Activated CD4-positive, alpha-beta T cell treated with anti-CD3 and anti-CD28 coated beads, Interleukin-2, Interleukin-4, amounts not matched to agents 100 ng/mL and 50 ng/mL, durations not matched to agents 16 hours and 8 hours (primary cell): ENCODE results near the gene NEGR1.

ENCODE experiments used
- DNase-seq: peaks from one replicate; pipeline ENCODE4 v3.0.0-alpha.2; 2020; ENCODE audit warnings: low spot score

Gene NEGR1

DNA sequence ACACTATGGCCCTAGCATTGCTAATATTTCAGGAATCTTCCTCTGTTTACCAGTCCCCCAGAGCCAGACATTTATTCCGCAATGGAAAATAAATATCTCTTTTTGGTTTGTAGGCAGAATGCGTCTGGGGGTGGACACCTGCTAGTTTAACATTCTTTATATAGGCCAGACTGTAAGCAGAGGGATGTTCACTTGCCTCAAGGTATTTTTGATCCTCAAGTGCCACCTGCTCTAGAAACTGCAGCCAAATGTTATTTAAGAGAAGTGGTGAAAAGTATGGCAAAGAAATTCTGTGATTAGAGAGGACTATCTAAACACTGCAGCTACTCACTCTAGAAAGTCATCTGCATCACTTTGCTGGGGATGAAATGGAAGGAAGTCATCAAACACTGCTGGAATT, 164.7 kb downstream of the NEGR1 start:
- no peak for DNase-seq

DNA sequence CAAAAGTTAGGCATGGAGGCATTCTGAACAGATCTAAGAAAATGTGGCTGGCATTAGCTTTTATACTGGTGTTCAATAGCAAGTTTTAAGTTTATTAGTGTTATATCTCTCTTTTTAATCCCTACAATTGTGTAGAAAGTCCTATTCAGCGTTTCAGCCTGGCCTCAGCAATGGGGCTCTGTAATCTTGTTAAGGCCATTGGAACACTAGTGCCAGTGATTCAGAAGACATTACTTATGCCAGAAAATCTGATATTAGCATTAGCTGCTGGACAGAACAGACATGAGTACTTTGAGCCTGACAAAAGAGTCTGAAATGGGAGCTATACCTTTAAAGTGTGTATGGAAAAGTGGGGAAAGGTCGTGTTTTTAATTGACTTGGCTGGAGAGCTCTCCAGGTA, 167.0 kb downstream of the NEGR1 start:
- no peak for DNase-seq

DNA sequence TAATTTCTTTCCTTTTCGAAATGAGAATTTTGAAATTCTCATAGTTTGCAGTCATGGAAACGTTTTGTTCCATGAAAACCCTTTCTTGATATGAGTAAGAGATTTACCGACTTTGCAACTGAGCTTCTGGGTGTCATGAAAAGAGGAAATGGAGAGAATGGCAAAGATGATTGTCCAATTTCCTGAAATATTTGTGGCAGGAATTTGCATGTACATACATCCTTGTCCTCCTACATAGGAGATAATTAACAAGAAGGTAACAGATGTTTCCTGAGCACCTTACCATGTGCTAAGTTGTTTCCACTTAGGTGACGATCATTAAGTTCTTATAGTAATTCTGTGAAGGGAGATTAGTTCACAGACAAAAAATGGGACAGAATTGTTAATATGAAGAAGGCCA, 170.7 kb downstream of the NEGR1 start:
- DNase-seq, result no peak

DNA sequence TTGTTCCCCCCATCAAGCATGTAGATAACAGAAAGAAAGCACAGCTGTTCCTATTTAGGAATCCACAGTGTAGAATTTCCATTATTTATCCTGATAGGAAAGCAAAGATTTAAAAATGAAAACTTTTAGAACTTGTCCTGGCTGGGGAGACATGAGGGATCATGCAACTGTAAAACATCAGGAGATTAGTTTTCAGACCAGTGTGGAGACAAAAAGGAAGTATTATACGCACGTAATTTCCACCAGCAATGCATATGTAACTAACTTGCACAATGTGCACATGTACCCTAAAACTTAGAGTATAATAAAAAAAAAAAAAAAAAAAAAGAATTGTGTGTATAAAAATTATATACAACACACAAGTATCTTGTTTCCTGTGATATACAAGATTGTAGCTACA, 172.4 kb downstream of the NEGR1 start:
- DNase-seq, result no peak

DNA sequence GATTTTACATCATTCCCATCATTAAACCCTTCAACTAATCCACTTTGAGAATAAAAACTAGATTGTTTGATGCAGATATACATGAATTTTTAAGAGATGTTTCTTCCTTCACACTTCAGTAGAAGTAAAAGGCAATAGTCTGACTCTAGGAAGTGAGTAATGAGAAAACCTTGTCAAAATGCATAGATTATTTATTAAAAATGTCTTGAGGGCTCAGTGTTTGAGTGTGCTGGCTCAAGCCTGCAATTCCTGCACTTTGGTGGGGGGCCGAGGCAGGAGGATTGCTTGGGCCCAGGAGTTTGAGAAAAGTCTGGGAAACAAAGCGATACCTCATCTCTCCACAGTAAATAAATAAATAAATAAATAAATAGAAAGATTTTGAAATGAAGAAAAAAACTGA, 177.1 kb downstream of the NEGR1 start:
- no peak for DNase-seq

DNA sequence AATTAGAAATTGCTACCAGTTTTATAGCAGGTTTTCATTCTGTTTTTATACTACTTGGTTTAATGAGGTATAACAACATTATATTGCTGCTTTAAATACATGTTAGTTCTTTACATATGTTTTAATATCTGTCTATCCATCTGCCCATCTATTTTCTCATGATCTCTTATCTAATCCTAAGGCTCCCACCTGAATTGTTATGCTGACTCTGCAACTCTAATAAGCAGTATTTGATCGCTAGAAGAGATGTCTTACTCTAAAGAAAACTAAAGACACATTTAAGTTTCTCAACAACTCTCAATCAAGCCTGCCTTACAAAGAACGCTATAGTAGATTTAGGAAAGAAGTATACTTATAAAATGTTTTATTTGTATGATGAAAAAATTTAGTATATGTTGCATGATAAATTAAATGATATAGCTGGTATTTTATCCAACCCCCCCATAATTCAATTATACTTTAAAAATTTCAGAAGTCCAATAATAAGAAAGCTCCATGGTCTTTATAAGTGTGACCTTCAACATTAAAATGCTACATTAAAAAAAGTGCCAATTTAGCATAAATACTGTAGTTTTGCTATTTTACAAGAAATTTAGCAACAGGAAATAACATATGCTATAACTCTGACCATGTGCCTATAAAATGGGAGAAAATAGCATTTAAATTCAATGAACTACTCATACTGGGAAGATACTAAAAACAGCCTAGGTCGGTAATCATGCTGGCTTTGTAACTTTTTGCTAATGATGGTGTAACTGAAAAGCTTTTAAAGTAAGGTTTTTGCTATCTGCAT, 180.3 kb downstream of the NEGR1 start:
- DNase-seq, result no peak

DNA sequence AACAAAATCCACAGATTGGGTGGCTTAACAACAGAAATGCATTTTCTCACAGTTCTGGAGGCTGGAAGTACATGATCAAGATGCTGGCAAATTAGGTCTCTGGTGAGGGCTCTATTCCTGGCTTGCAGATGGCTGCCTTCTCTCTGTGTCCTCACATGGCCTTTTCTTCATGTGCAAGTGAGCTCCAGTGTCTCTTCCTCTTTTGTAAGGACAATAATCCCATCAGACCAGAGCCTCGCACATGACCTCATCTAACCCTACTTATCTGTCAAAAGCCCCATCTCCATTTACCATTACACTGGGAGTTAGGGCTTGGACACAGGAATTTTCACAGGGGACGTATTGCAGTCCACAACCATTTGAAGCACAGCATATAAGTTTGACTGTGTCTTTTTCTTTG, 181.6 kb downstream of the NEGR1 start:
- DNase-seq, result no peak

DNA sequence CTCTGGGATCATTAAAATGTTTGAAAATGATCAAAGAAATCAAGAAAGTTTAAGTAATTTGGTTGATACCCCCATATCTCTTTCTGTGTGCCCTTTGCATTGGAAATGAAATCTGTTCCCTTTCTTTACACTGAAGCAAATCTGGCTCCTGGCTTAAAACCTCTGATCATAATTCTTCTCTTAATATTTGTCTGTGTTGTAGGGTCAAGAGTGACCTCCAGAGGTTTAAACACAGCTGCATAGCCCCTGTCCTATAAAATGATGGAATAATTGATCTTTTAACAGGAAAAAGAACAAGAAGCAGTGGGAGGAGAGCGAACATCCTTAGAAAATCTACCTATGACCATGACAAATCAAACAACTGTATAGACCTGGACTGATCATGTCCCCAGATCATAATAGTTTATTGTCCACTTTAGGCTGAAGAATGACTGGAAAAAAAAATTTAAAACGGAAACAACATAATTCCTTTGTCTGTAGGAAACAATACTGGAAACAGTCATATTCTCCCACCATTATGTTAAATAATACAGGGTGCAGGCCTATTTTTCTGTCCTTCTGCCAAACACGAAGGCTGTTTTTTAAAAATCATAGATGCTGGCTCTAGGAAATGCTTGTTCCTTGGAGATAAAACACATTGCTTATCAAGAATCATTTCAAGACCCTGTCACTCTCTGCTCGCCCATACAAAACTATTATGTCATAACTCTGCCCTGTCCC, 184.3 kb downstream of the NEGR1 start:
- DNase-seq, result no peak

DNA sequence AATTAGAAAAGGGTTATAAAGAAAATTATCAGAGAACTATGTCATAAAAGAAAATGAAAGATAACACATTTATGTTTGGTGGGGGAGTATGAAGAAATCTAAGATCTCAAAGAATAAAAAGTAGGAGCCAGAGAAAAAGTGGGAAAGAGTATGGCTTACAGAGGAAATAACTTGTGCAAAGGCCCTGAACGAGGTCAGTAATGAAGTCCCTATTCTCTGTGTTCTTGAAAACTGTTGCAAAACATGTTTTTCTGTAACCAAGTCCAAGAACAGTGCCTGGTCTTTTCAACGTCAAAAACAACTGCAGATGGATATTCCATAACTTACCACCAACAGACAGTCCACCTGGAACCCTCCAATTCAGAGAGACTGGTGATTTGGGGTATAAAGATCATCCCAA, 188.1 kb downstream of the NEGR1 start:
- DNase-seq, result no peak

DNA sequence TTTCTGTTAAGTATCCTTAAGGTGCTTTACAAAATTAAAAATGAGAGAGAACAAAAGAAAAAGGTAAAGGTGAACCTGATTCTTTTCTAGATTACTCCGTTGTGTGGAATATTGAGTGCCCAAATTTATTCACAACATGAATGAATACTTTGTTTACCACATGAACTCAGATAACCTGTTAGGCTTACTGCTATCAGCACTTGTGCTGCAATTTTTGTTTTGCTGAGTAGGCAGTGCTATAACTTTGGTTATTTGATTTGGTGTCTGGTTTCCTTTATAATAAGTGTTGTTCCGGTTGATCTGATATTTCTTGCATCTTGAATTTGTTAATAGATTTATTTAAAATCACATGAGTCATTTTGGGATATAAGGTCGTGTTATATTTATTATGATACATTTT, 195.9 kb downstream of the NEGR1 start:
- no peak for DNase-seq

DNA sequence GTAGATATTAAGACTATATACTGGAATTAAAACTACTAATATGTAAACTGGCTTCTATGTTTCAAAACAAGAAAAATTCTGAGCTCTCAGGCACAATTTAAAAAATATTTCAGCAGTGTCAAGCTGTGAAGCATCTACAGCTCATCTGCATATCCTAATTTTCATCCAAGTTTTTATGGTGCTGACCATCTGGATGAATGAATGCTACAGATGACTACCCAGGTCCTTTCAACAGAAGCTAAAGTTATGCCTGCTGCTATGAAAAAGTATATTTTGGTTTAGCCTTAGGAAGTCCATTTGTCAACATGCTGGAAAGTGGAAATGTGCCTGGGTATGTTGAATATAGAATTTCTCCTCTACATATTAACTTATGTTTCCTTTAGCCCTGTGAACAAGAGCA, 206.9 kb downstream of the NEGR1 start:
- no peak for DNase-seq

DNA sequence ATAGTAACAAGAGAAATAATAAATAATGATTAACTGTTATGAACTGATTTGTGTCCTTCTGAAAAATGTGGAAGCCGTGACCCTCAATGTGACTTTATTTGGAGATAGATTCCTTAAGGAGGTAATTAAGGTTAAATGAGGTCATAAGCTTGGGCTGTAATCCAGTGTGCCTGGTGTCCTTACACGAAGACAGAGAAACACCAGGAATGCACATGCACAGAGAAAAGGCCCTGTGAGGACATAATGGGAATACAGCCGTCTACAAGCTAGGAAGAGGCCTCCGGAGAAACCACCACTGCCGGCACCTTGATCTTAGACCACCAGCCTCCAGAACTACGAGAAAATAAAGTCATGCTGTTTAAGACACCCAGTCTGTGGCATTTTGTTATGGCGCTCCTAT, 215.9 kb downstream of the NEGR1 start:
- no peak for DNase-seq

DNA sequence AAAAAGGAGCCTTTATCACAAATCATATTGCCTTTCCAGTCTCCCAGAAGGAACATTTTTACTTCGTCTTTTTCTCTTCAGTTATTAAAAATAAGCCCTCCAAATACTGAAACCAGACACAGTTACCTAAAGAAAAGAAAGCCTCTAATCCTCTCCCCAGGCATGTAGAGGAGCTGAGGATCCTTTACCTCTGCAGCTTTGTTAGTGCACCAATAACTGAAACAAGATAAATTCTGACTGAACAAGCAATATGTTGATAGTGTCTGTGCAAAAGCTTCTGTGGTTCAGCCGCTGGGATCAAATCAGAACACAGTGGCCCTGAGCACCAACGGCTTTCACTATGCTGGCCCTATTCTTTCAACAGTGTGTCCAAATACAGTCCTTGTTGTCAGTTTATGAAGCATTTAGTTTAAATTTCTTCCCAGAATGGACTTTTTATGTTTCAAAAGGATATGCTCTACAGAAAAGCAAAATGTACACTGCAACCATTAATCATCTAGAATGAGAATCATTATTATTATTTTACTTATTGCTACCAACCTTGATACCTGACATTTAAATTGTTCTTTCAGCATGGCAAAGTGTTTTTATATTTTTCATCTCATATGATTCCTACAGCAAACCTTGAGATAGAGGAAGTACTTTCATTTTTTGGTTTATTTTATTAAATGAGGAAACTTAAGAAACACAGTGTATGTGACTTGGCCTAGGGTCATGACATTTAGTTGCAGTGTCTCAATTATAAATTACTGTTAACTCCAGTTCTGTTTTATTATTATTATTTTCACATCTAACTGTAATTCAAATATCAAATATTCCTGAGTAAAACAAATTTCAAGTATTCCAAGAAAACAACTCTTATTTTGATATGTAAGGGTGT, 217.9 kb downstream of the NEGR1 start:
- no peak for DNase-seq

DNA sequence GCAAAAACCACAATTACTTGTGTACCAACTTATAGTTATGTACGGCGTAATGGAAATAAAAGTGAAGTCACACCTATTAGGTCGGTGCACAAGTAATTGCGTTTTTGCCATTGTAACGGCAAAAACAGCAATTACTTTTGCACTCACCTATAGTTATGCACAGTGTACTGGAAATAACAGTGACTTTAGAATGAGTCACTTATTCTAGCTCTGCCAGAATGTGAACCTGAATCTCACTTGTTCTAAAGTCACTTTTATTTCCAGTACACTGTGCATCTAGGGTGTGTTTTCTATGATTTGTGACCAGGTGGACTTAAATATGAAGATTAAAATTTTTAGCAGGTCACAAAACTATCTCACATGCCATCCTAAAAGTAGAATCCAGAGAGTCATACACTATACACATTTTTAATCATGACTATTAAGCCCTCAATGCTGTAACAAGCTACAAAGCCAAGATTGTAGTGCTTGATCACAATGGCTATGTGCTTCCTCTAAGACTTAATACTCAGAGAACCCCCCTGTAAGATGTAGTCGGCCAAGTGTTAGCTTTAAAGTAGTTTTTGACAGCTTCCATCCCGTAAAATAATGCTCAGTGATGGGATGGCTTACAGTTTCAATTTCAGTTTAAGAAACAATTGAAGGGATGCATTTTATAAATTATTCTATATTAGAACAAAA, 218.8 kb downstream of the NEGR1 start:
- no peak for DNase-seq

DNA sequence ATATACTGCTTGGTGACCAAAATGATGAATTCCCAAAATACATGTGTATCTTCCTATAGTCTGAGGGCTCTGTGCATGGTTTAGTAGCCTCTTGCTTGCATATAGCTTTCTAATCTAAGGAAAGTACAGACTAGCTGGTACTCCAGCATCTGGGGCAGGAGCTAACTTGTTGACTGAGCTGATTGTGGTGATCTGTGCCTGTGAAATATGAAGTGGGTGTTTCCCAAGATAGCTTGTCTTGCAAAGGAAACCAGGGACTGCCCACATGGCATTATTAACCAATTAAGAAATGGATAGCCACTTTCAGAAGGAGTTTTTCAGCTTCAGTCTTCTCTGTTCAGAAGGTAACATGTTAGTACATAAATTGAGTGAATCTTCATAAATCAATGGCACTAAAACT, 219.8 kb downstream of the NEGR1 start:
- DNase-seq, result no peak

DNA sequence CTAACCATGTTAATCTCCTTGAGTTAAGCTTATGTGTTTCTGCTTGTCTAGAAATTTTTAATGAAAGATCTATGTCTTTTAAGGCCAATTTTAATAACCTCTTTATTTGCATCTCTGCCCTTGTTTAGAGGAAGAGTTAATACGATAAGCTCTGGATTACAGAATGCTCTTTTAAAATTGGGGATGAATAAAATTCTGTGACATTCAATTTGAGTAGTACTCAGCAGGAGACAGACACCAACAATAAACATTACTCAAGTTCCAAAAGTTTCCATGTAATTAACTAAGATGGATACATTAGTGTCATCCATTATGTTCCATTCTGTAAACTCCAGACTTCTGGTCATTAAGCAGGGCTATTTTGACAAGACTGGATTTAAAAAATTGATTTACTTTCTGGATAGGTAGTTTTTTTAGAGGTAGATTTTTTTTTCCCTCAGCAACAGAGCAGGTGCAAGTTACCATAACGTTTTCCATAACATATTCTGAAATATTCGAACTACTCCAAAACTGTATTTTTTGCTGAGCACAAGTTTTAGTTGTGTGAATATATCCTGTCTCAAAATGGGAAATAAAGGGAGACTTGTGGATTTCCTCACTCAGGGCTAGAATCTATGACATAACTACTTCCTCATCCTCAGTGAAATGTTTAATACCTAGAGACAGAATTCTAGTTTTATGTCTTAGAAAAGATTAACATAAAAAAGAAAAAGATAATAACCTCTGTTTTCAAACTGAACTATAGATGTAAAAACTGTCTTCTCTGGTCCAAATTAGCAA, 221.7 kb downstream of the NEGR1 start:
- no peak for DNase-seq

DNA sequence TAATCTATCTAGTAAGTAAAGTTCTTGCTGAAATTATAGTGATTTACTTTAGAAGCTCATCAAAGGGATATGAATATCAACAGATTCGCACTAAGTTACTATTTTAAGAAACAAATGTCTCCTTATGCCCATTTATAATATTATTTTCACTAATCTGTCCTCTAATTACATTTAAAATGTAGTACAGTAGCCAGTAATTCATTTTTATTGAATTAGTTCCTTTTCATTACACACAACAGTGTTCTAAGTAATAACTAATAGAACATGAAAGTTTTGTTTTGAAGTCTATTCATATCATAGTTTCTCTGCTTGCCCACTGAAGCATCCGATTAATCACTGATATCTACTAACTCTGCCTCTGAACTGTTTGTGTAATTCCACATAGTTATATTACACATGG, 225.8 kb downstream of the NEGR1 start:
- DNase-seq, result no peak

DNA sequence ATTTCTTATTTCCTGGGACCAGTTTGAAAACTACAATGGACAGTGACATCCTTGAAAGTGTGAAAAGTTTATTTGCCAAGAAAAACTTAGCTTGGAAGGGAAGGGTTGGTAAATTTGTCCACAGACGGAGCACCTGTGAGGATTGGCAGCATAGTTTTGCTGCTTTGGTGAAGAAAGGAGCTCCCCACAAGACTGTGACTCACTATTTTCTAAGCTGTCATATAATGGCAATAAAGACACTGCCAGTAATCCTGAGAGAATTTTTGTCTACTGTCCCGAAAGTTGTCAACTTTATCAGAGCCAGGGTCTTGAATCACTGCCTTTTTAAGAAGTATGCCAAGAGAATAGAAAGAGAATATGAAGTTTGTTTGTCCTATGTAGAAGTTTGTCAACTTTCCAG, 230.8 kb downstream of the NEGR1 start:
- no peak for DNase-seq

DNA sequence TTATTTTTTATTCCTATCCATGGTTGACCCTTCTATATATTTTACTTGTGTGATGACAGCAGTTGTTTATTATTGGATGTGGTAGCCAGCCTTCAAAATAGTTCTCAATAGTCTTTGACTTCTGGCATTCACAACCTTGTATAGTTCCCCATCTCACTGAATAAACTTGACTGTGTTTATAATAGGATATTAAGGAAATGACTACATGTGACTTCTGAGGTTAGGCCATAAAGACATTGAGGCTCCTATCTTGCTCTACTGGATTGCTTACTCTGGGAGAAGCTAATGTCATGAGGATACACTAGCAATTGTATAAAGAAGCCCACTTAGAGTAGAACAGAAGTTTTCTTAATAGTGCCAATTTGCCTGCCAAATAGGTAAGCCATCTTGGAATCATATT, 231.8 kb downstream of the NEGR1 start:
- no peak for DNase-seq

DNA sequence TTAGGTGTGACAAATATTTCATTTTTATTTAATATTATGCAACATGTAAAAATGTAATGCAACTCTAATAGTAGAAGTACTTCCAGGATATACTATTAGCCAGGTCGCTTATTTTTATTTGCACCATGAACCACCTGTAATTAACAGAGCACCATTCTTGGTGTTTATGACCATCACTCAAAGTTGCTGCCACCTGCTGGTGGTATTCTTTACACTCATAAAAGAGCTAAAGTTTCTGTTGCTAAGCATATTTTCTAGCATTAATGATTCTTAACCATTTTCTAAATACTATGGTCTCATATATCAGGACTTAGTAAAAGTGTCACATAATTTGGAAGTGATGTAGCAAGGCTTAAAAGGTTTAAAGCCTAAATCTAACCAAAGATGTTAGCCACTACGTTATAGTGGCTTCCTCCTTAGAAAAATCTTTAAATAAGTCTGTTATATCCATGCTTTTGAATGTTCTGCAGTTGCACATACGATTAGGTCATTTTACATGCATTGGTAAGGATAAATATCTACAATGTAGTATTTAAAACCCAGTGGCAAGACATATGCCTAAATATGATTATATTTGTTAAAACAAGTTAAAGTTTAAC, 244.5 kb downstream of the NEGR1 start:
- DNase-seq, result peak; percentile 22

DNA sequence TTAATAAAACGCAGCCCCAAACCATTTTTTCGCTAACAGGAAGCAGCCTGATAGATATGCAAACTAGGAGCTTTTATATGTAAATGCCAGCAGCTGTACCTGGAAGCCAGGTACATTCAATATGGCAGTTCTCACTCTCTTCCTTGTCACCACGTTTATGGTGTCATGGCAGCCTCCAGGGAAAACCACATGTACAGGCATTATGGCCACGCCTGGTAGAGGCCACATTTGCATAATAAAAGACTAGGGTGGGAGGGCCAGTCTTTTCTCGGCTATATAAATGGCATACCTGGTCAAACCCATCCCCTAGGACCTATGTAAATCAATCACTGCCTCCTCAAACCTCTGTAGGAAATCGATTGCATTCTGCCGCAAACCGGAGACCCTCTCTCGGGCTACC, 247.5 kb downstream of the NEGR1 start:
- no peak for DNase-seq
